ENCODE data around the gene AGAP5. TPM values are rescaled to one million over a fixed set of nuclear protein-coding genes. Genes with fewer than 3 reads are reported as not detected.
A peak's percentile ranks its signal among the peaks of the same experiment; 100 is the strongest.

The AGAP5 gene
- total RNA-seq, 1 experiment from 2014 or later: 1.1 TPM

DNA sequence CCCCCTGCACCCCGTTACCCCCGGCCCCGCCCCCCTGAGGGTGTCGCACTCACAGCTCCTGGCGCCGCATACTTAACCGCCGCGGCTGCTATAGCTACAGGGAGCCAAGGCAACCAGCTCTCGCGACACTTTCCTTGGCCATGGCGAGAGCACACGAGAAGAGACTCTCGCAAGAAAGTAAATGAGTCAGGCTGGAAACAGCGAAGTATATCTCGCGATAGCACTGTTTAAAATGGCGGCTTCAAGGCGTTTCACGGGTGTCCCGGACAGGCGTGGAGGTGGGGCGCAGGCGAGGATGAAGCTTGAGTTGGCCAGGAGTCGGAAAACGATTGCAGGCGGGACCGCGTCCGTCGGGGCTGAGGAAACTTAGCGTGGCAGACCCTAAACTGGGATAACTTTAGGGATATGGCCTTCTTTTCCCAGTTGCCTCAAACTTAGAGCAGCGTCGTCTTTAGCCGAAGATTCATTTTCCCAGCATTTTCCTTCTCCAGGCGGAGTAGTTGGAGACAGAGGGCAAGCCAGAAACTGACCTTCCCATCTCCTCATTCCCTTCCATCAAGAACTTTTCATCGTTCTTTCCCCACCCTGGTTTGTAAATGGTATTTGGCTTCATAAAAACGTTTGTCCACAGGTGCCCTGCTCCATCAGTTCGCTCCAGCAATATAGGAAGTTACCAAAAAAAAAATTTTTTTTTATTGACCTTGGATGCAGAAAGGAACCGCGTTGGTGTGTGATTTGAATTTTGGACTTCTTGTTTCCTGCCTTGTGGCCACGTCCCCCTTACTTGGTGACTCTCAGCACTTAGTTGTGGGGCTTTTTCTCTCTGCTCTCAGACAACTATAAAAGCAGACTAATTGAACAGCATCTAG, 71.8 kb downstream of the AGAP5 start:
- peak; percentile 98 for DNase-seq (ENCODE audit: low read depth)

DNA sequence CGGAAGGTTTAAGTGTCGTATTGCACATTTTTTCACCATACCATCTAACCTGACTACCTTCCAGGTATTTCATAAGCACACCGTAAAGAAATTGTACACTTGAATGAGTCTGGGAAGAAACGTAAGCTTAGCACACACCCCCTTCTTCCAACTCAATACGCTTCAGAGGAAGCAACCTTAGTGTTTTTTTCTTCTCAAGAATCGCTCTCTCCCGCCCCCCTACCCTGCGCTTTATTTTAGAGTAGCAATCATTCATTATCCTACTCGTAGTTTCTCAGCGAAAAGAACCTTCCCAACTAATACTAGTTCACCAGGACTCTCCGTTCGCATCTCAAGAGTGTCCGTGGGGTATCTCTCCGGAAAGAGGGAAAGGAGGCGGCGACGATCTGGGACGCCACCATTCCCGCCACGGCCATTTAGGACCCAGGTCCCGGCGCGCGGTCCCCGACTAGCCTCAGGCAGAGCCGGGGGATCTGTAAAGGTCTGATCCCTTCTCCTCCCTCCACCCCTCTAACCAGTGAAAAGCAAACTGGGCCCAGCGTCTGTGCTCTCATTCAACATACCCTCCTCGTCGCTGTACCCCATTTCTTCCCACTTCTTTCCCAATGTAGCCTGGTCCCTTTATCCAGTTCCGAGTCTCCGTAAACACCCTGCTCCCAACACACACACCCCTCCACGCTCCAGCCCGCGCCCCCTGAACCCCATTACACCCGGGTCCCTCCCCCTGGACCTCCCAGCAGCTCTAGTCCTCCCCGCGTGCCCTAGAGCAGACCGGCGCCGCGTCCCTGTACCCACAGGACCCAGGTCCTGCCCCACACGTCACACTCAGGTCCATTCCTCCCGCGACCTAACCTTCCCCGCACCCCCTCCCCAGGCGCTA, 72.7 kb downstream of the AGAP5 start:
- DNase-seq (ENCODE audit: low read depth): peak; percentile 59

Other genes with a start within 250 kb of the AGAP5 start
- gene PPP3CB, start 202.1 kb downstream of the AGAP5 start, total RNA-seq (2014; rRNA removed; shearing (Covaris generic)): 8.3 and 16.9 TPM in 2 replicates
- 6.8 and 13.5 TPM in 2 replicates for gene USP54, start 106.8 kb downstream of the AGAP5 start, total RNA-seq (2014; rRNA removed; shearing (Covaris generic))
- gene MYOZ1, start 56.6 kb downstream of the AGAP5 start, total RNA-seq (2014; rRNA removed; shearing (Covaris generic)): 1.0 and 2.8 TPM in 2 replicates
- gene SYNPO2L, start 42.1 kb downstream of the AGAP5 start, total RNA-seq (2014; rRNA removed; shearing (Covaris generic)): not detected in 2 replicates
- gene SEC24C, start 46.3 kb upstream of the AGAP5 start, total RNA-seq (2014; rRNA removed; shearing (Covaris generic)): 40.6 and 53.5 TPM in 2 replicates
- 62.3 and 79.6 TPM in 2 replicates for gene CHCHD1, start 83.9 kb upstream of the AGAP5 start, total RNA-seq (2014; rRNA removed; shearing (Covaris generic))
- gene ZSWIM8, start 87.5 kb upstream of the AGAP5 start, total RNA-seq (2014; rRNA removed; shearing (Covaris generic)): 24.8 and 30.4 TPM in 2 replicates
- 2.9 and 9.5 TPM in 2 replicates for gene NDST2, start 113.5 kb upstream of the AGAP5 start, total RNA-seq (2014; rRNA removed; shearing (Covaris generic))
- 29.3 and 42.2 TPM in 2 replicates for gene CAMK2G, start 176.4 kb upstream of the AGAP5 start, total RNA-seq (2014; rRNA removed; shearing (Covaris generic))
- gene PLAU, start 213.0 kb upstream of the AGAP5 start, total RNA-seq (2014; rRNA removed; shearing (Covaris generic)): 264 and 272 TPM in 2 replicates